GM21717 (cell line): Measurements from ENCODE around the gene ZNF792.
"Not testable (repeated sequence)": the region's sequence is repeated elsewhere in the genome, so short reads cannot be mapped to it uniquely, and the experiment has no call there.

ENCODE experiments used
- ATAC-seq: cut with Tn5 transposase; IDR thresholded peaks from one replicate; pipeline ENCODE4 v1.9.1; 2021; ENCODE audit warnings: mild to moderate bottlenecking, moderate library complexity; ENCODE audit not compliant: unreplicated experiment

ZNF792 gene

GRCh38 chr19:34963573-34964406, at the start of gene ZNF792:
TSS of gene ZNF792 (minus strand) at chr19:34964229. CDS start at chr19:34963662, 567 bp downstream.
- ATAC-seq: no peak

GRCh38 chr19:35013041-35013819, 49.2 kb upstream of the ZNF792 start:
- no peak for ATAC-seq

GRCh38 chr19:35011737-35012682, 48.0 kb upstream of the ZNF792 start:
- ATAC-seq: no peak

GRCh38 chr19:35011091-35011689, 47.2 kb upstream of the ZNF792 start:
- ATAC-seq: no peak

GRCh38 chr19:35009424-35010415, 45.7 kb upstream of the ZNF792 start:
- ATAC-seq: no peak

- no peak for ATAC-seq
Observed at GRCh38 chr19:35008891-35009341, 44.9 kb upstream of the ZNF792 start.

- not testable (repeated sequence) for ATAC-seq
Observed at GRCh38 chr19:35007427-35007826, 43.4 kb upstream of the ZNF792 start.

- ATAC-seq: no peak
Observed at GRCh38 chr19:35006999-35007365, 43.0 kb upstream of the ZNF792 start.

GRCh38 chr19:35006342-35006998, 42.4 kb upstream of the ZNF792 start:
- no peak for ATAC-seq

GRCh38 chr19:35006007-35006341, 41.9 kb upstream of the ZNF792 start:
- ATAC-seq: not testable (repeated sequence)

GRCh38 chr19:35005256-35005977, 41.4 kb upstream of the ZNF792 start:
- no peak for ATAC-seq

- ATAC-seq: no peak
Observed at GRCh38 chr19:35004517-35005255, 40.7 kb upstream of the ZNF792 start.

- no peak for ATAC-seq
Observed at GRCh38 chr19:35002037-35002535, 38.1 kb upstream of the ZNF792 start.

- no peak for ATAC-seq
Observed at GRCh38 chr19:35000647-35001501, 36.8 kb upstream of the ZNF792 start.

GRCh38 chr19:35000338-35000646, 36.3 kb upstream of the ZNF792 start:
- no peak for ATAC-seq

- peak; percentile 40 for ATAC-seq
Observed at GRCh38 chr19:34999498-35000337, 35.7 kb upstream of the ZNF792 start, which contains the start of gene GRAMD1A. TSS of gene GRAMD1A (plus strand) at chr19:35000323. CDS start at chr19:35000479, 156 bp downstream.
